Calu3 (cell line): ENCODE results near the gene NUP93. TPM values are rescaled to one million over a fixed set of nuclear protein-coding genes. Genes with fewer than 3 reads are reported as not detected.

Source experiments
- BruUV-seq: library from RNA; stranded (reverse); fragments of 400-500 nt; replicated peaks from 2 replicates; lab custom pipeline; 2021; lab: Mats Ljungman, UMichigan
- CTCF ChIA-PET: fragments of 300-600 bp; sonication (Branson Sonifier 250); formaldehyde crosslinking; loops from one replicate; lab custom pipeline; 2022; ENCODE audit warnings: antibody characterized with exemption; lab: Charles Lee
- DNase-seq: peaks from one replicate; pipeline ENCODE4 v3.0.0; 2022
- H3K27ac Mint-ChIP-seq: one replicate; pipeline ENCODE4 v1.8.0; 2022; ENCODE audit warnings: mixed read lengths; ENCODE audit not compliant: unreplicated experiment
- H3K27me3 Mint-ChIP-seq: one replicate; pipeline ENCODE4 v1.8.0; 2022; ENCODE audit warnings: mixed read lengths; ENCODE audit not compliant: unreplicated experiment
- H3K36me3 Mint-ChIP-seq: one replicate; pipeline ENCODE4 v1.8.0; 2022; ENCODE audit warnings: mild to moderate bottlenecking, moderate library complexity, mixed read lengths; ENCODE audit not compliant: insufficient read depth, unreplicated experiment
- H3K4me1 Mint-ChIP-seq: one replicate; pipeline ENCODE4 v1.8.0; 2022; ENCODE audit warnings: mild to moderate bottlenecking, low read depth, mixed read lengths; ENCODE audit not compliant: unreplicated experiment
- H3K4me3 Mint-ChIP-seq: one replicate; pipeline ENCODE4 v1.8.0; 2022; ENCODE audit warnings: mild to moderate bottlenecking, low read depth, moderate library complexity, mixed read lengths; ENCODE audit not compliant: unreplicated experiment
- H3K9me3 Mint-ChIP-seq: one replicate; pipeline ENCODE4 v1.8.0; 2022; ENCODE audit warnings: low read depth, mixed read lengths; ENCODE audit not compliant: unreplicated experiment
- intact Hi-C: fragments of 100-400 bp; cut with micrococcal nuclease; formaldehyde crosslinking; loops from one replicate; pipeline ENCODE4 v1.10.0; 2022; ENCODE audit not compliant: unreplicated experiment
- microRNA-seq: library from miRNA; unstranded; fragments of <30 nt; microRNA quantifications from one replicate; pipeline ENCODE4 v1.2.0, GENCODE V29; 2022
- total RNA-seq: library from RNA; stranded (reverse); gene quantifications from 2 replicates; pipeline ENCODE4 v1.2.3, GENCODE V29; 2022
- TF ChIP-seq, protein P1 (sequence below): fragments of 200-600 bp; IDR thresholded peaks from one replicate; pipeline ENCODE4 v1.8.0; 2022; ENCODE audit warnings: antibody characterized with exemption; ENCODE audit not compliant: unreplicated experiment

NUP93 gene
- total RNA-seq, 1 experiment from 2014 or later = 120 TPM

- Mint-ChIP-seq H3K27ac (no peak overlapping the region), H3K4me1 (no peaks in the 10 kb centered on the region), H3K36me3 (no peaks in the 10 kb centered on the region), H3K27me3 (peaks cover 60% of the 10 kb centered on the region), H3K9me3 (no peaks in the 10 kb centered on the region), H3K4me3 (no peak overlapping the region)
- no peak for DNase-seq
- CTCF ChIA-PET = interaction anchor here (0.7 kb wide), 1 partner anchor 115 kb away, joined by 3 read pairs; no protein-coding TSS in a partner anchor
- BruUV-seq = no TSS peak
- intact Hi-C loops = no loop called here
- TF ChIP-seq, protein P1, sequence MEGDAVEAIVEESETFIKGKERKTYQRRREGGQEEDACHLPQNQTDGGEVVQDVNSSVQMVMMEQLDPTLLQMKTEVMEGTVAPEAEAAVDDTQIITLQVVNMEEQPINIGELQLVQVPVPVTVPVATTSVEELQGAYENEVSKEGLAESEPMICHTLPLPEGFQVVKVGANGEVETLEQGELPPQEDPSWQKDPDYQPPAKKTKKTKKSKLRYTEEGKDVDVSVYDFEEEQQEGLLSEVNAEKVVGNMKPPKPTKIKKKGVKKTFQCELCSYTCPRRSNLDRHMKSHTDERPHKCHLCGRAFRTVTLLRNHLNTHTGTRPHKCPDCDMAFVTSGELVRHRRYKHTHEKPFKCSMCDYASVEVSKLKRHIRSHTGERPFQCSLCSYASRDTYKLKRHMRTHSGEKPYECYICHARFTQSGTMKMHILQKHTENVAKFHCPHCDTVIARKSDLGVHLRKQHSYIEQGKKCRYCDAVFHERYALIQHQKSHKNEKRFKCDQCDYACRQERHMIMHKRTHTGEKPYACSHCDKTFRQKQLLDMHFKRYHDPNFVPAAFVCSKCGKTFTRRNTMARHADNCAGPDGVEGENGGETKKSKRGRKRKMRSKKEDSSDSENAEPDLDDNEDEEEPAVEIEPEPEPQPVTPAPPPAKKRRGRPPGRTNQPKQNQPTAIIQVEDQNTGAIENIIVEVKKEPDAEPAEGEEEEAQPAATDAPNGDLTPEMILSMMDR = no peak
These were observed 167.3 kb downstream of the NUP93 start for GRCh38 chr16:56897026-56897799.

GRCh38 chr16:56898847-56899246 is 168.9 kb downstream of the NUP93 start:
- intact Hi-C loops = no loop called here
- H3K9me3 Mint-ChIP-seq = no peaks in the 10 kb centered on the region
- CTCF ChIA-PET = no interaction called here
- H3K27me3 Mint-ChIP-seq = peaks cover 72% of the 10 kb centered on the region
- TF ChIP-seq, protein P1 = no peak
- DNase-seq = no peak
- H3K36me3 Mint-ChIP-seq = no peaks in the 10 kb centered on the region
- no TSS peak for BruUV-seq
- H3K4me3 Mint-ChIP-seq = no peak overlapping the region
- H3K4me1 Mint-ChIP-seq = no peaks in the 10 kb centered on the region
- H3K27ac Mint-ChIP-seq = no peak overlapping the region

Small RNA genes within 50 kb of the gene (microRNA-seq; reads per million reads assigned to microRNA genes)
- 80.2 reads per million, percentile 61 among the genes with 10 or more reads in this experiment for gene MIR138-2

Other genes starting within 250 kb of the NUP93 start
- 35.5 and 36.4 TPM in 2 replicates for gene BBS2, start 210.1 kb upstream of the NUP93 start, total RNA-seq
- not detected in 2 replicates for gene MT4, start 165.1 kb upstream of the NUP93 start, total RNA-seq
- gene MT3, start 140.6 kb upstream of the NUP93 start, total RNA-seq = not detected in 2 replicates
- gene MT2A, start 121.5 kb upstream of the NUP93 start, total RNA-seq = 8.2 and 28.1 TPM in 2 replicates
- not detected in 2 replicates for gene MT1E, start 104.3 kb upstream of the NUP93 start, total RNA-seq
- gene MT1M, start 97.5 kb upstream of the NUP93 start, total RNA-seq = not detected in 2 replicates
- gene MT1A, start 91.5 kb upstream of the NUP93 start, total RNA-seq = not detected in 2 replicates
- not detected in 2 replicates for gene MT1B, start 78.2 kb upstream of the NUP93 start, total RNA-seq
- 2.6 and 7.7 TPM in 2 replicates for gene MT1F, start 72.2 kb upstream of the NUP93 start, total RNA-seq
- not detected in 2 replicates for gene MT1G, start 62.1 kb upstream of the NUP93 start, total RNA-seq
- not detected in 2 replicates for gene MT1H, start 60.3 kb upstream of the NUP93 start, total RNA-seq
- 5.3 and 15.4 TPM in 2 replicates for gene MT1X, start 47.7 kb upstream of the NUP93 start, total RNA-seq
- gene SLC12A3, start 135.1 kb downstream of the NUP93 start, total RNA-seq = not detected in 2 replicates
- 111 and 116 TPM in 2 replicates for gene HERPUD1, start 202.0 kb downstream of the NUP93 start, total RNA-seq
- not detected in 2 replicates for gene CETP, start 231.8 kb downstream of the NUP93 start, total RNA-seq